Skeletal muscle tissue (tissue), 4 donors: Measurements from ENCODE around the gene CPEB3. TPM values are rescaled to one million over a fixed set of nuclear protein-coding genes. Genes with fewer than 3 reads are reported as not detected.

Experiments
- H3K27ac ChIP-seq: one replicate; pipeline ENCODE4 v1.7.0; 2013; ENCODE audit warnings: mild to moderate bottlenecking, low read depth, low read length, inconsistent platforms
- H3K27me3 ChIP-seq, 3 donors: one replicate each; pipeline ENCODE4 v1.7.0; 2013; ENCODE audit warnings: low read length in 3 of 3; ENCODE audit not compliant: control insufficient read depth in 3 of 3, insufficient read depth in 3 of 3
- H3K36me3 ChIP-seq, 3 donors: one replicate each; pipeline ENCODE4 v1.7.0; 2013; ENCODE audit warnings: low read length in 3 of 3; ENCODE audit not compliant: control insufficient read depth in 3 of 3, insufficient read depth in 3 of 3
- H3K4me1 ChIP-seq, 3 donors: one replicate each; pipeline ENCODE4 v1.7.0; 2013; ENCODE audit warnings: low read length in 3 of 3, mild to moderate bottlenecking in 3 of 3; ENCODE audit not compliant: control insufficient read depth in 3 of 3, insufficient read depth in 3 of 3
- H3K4me3 ChIP-seq, 3 donors: one replicate each; pipeline ENCODE4 v1.7.0; 2013; ENCODE audit warnings: low read length in 3 of 3
- H3K9ac ChIP-seq, 3 donors: one replicate each; pipeline ENCODE4 v1.7.0; 2013; ENCODE audit warnings: low read length in 3 of 3, mild to moderate bottlenecking in 3 of 3, moderate library complexity in 2 of 3, low read depth in 1 of 3
- H3K9me3 ChIP-seq, 3 donors: one replicate each; pipeline ENCODE4 v1.7.0; 2013; ENCODE audit warnings: low read length in 3 of 3; ENCODE audit not compliant: control insufficient read depth in 3 of 3
- total RNA-seq: library from RNA; depleted of rRNA; stranded (reverse); fragments of >200 nt; gene quantifications from one replicate; pipeline ENCODE4 v1.2.3, GENCODE V29; 2014
- donor health status: Osteomylitis.

CPEB3 gene
- total RNA-seq, 1 donor from 2014 or later, result 3.1 TPM

- H3K9ac ChIP-seq, result no peak overlapping the region
- no peak overlapping the region for H3K27ac ChIP-seq
These were observed 198.9 kb downstream of the CPEB3 start for GRCh38 chr10:92091965-92092364.

GRCh38 chr10:92087750-92088395 is 203.0 kb downstream of the CPEB3 start:
- no peak overlapping the region for H3K27ac ChIP-seq
- no peak overlapping the region for H3K4me3 ChIP-seq
- no peaks in the 10 kb centered on the region for H3K36me3 ChIP-seq
- H3K9me3 ChIP-seq, result no peaks in the 10 kb centered on the region
- no peak overlapping the region for H3K9ac ChIP-seq
- H3K27me3 ChIP-seq, result no peaks in the 10 kb centered on the region
- H3K4me1 ChIP-seq, result peaks cover 10 to 23% (median 13%) of the 10 kb centered on the region in 3 donors

More at GRCh38 chr10:92091965-92092364, 198.9 kb downstream of the CPEB3 start:
- Histone ChIP-seq H3K9me3 (no peaks in the 10 kb centered on the region), H3K4me3 (no peak overlapping the region), H3K36me3 (no peaks in the 10 kb centered on the region), H3K27me3 (no peaks in the 10 kb centered on the region), H3K4me1 (peaks cover 4 to 11% (median 4%) of the 10 kb centered on the region in 3 donors)

GRCh38 chr10:92082583-92083280 is 208.1 kb downstream of the CPEB3 start:
- no peak overlapping the region for H3K27ac ChIP-seq
- no peaks in the 10 kb centered on the region for H3K9me3 ChIP-seq
- H3K9ac ChIP-seq, result no peak overlapping the region
- peaks cover 10 to 19% (median 18%) of the 10 kb centered on the region in 3 donors for H3K4me1 ChIP-seq
- H3K36me3 ChIP-seq, result peaks cover 6 to 24% (median 19%) of the 10 kb centered on the region in 3 donors
- no peak overlapping the region for H3K4me3 ChIP-seq
- H3K27me3 ChIP-seq, result no peaks in the 10 kb centered on the region

- Histone ChIP-seq H3K4me3 (no peak overlapping the region), H3K27ac (no peak overlapping the region), H3K9ac (no peak overlapping the region), H3K9me3 (no peaks in the 10 kb centered on the region), H3K36me3 (peaks cover 9 to 24% (median 23%) of the 10 kb centered on the region in 3 donors), H3K27me3 (no peaks in the 10 kb centered on the region), H3K4me1 (peaks cover 10 to 15% (median 13%) of the 10 kb centered on the region in 3 donors)
These were observed 209.2 kb downstream of the CPEB3 start for GRCh38 chr10:92081641-92082040.

GRCh38 chr10:92080244-92080643 is 210.6 kb downstream of the CPEB3 start:
- H3K27me3 ChIP-seq, result no peaks in the 10 kb centered on the region
- no peak overlapping the region for H3K4me3 ChIP-seq
- H3K9me3 ChIP-seq, result no peaks in the 10 kb centered on the region
- no peak overlapping the region for H3K9ac ChIP-seq
- H3K36me3 ChIP-seq, result peaks cover 9 to 24% (median 23%) of the 10 kb centered on the region in 3 donors
- no peak overlapping the region for H3K27ac ChIP-seq
- peaks cover 10 to 15% (median 13%) of the 10 kb centered on the region in 3 donors for H3K4me1 ChIP-seq

- Histone ChIP-seq H3K9me3 (no peaks in the 10 kb centered on the region), H3K36me3 (peaks cover 9 to 30% (median 25%) of the 10 kb centered on the region in 3 donors), H3K4me1 (peaks cover 10 to 14% (median 13%) of the 10 kb centered on the region in 3 donors)
These were observed 211.9 kb downstream of the CPEB3 start for GRCh38 chr10:92079003-92079402.

GRCh38 chr10:92076722-92077121 is 214.2 kb downstream of the CPEB3 start:
- H3K36me3 ChIP-seq, result peaks cover 9 to 30% (median 25%) of the 10 kb centered on the region in 3 donors

More at GRCh38 chr10:92079003-92079402, 211.9 kb downstream of the CPEB3 start:
- no peak overlapping the region for H3K9ac ChIP-seq
- no peaks in the 10 kb centered on the region for H3K27me3 ChIP-seq
- no peak overlapping the region for H3K27ac ChIP-seq
- no peak overlapping the region for H3K4me3 ChIP-seq

GRCh38 chr10:92075829-92076228 is 215.0 kb downstream of the CPEB3 start:
- Histone ChIP-seq H3K27ac (no peak overlapping the region), H3K4me3 (no peak overlapping the region), H3K27me3 (no peaks in the 10 kb centered on the region), H3K9ac (no peak overlapping the region), H3K4me1 (no peaks in the 10 kb centered on the region), H3K9me3 (no peaks in the 10 kb centered on the region), H3K36me3 (peaks cover 5 to 24% (median 19%) of the 10 kb centered on the region in 3 donors)

More at GRCh38 chr10:92076722-92077121, 214.2 kb downstream of the CPEB3 start:
- Histone ChIP-seq H3K4me1 (no peaks in the 10 kb centered on the region), H3K27me3 (no peaks in the 10 kb centered on the region), H3K27ac (no peak overlapping the region), H3K4me3 (no peak overlapping the region), H3K9ac (no peak overlapping the region), H3K9me3 (no peaks in the 10 kb centered on the region)

GRCh38 chr10:92074126-92074887 is 216.6 kb downstream of the CPEB3 start:
- Histone ChIP-seq H3K4me3 (no peak overlapping the region), H3K36me3 (peaks cover 3 to 17% (median 11%) of the 10 kb centered on the region in 3 donors), H3K27me3 (no peaks in the 10 kb centered on the region), H3K4me1 (no peaks in the 10 kb centered on the region), H3K9ac (no peak overlapping the region), H3K27ac (no peak overlapping the region), H3K9me3 (no peaks in the 10 kb centered on the region)
